GM18508 (cell line): ENCODE data around the gene BTG4.

Experiments
- ATAC-seq: cut with Tn5 transposase; IDR thresholded peaks from one replicate; pipeline ENCODE4 v1.9.1; 2021; ENCODE audit warnings: moderate number of reproducible peaks; ENCODE audit not compliant: insufficient read depth, unreplicated experiment

Gene BTG4

GRCh38 chr11:111538407-111539114 lies 26.4 kb upstream of the BTG4 start:
- ATAC-seq: no peak

- no peak for ATAC-seq
Measured at GRCh38 chr11:111537336-111537860, 25.2 kb upstream of the BTG4 start.

- ATAC-seq: no peak
Measured at GRCh38 chr11:111535281-111535680, 23.1 kb upstream of the BTG4 start.

GRCh38 chr11:111532365-111532709 lies 20.2 kb upstream of the BTG4 start:
- no peak for ATAC-seq

GRCh38 chr11:111531687-111532364 lies 19.6 kb upstream of the BTG4 start:
- ATAC-seq: no peak

GRCh38 chr11:111531136-111531535 lies 18.9 kb upstream of the BTG4 start:
- ATAC-seq: no peak

GRCh38 chr11:111530091-111530490 lies 17.9 kb upstream of the BTG4 start:
- ATAC-seq: no peak

- no peak for ATAC-seq
Measured at GRCh38 chr11:111528557-111528956, 16.4 kb upstream of the BTG4 start.

GRCh38 chr11:111527279-111527678 lies 15.1 kb upstream of the BTG4 start:
- no peak for ATAC-seq

- peak; percentile 57 for ATAC-seq
Measured at GRCh38 chr11:111526501-111526900, 14.3 kb upstream of the BTG4 start.

- ATAC-seq: no peak
Measured at GRCh38 chr11:111525456-111525855, 13.3 kb upstream of the BTG4 start.

- no peak for ATAC-seq
Measured at GRCh38 chr11:111524056-111524455, 11.9 kb upstream of the BTG4 start.

- ATAC-seq: no peak
Measured at GRCh38 chr11:111523343-111523742, 11.2 kb upstream of the BTG4 start.

- no peak for ATAC-seq
Measured at GRCh38 chr11:111522426-111522825, 10.2 kb upstream of the BTG4 start.

GRCh38 chr11:111521135-111521534 lies 8.9 kb upstream of the BTG4 start:
- no peak for ATAC-seq

- ATAC-seq: no peak
Measured at GRCh38 chr11:111520560-111520959, 8.4 kb upstream of the BTG4 start.

- ATAC-seq: no peak
Measured at GRCh38 chr11:111518668-111519067, 6.5 kb upstream of the BTG4 start.

- ATAC-seq: no peak
Measured at GRCh38 chr11:111515591-111515990, 3.4 kb upstream of the BTG4 start.

GRCh38 chr11:111514216-111515031 lies 2.2 kb upstream of the BTG4 start, which contains the start of gene HOATZ:
HOATZ (plus strand) TSS chr11:111514778; CDS start chr11:111514785, 7 bp downstream.
- no peak for ATAC-seq

GRCh38 chr11:111513240-111513605 lies 1.0 kb upstream of the BTG4 start:
- ATAC-seq: no peak

- no peak for ATAC-seq
Measured at GRCh38 chr11:111510311-111510710, 1.9 kb downstream of the BTG4 start.
